ENCODE data around the gene EPAS1. TPM values are rescaled to one million over a fixed set of nuclear protein-coding genes. Genes with fewer than 3 reads are reported as not detected.

Gene EPAS1
- total RNA-seq, 2 experiments from 2014 or later = 4.2 to 5.4 TPM

DNA sequence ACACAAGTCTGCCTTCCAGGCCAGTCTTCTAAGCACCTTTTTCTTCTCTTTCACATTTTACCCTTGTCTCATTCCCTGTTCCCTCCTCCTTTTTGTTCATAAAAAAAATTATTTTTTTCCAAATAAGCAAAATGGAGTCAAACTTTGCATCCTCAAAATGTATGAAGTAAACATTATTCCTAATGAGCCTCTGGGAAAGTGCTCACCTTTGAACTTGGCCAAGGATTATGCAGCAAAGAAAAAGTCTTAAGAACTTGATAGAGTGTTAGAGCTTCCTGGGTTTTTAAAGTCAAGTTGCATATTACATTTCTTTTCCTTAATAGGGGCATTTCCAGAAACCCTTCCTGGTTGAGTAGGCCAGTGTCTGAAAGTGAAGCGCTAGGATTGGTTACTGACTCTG, 31.6 kb downstream of the EPAS1 start:
- ChIA-PET CTCF (interaction anchor here (1.3 kb wide), 1 partner anchor 11 kb away, joined by 3 read pairs; no protein-coding TSS in a partner anchor), POLR2A (no interaction called here)
- Histone ChIP-seq H3K27me3 (ENCODE audit: control insufficient read depth in 1 of 2, insufficient read depth in 2 of 2, low read length in 2 of 2) (no peaks in the 10 kb centered on the region), H3K4me1 (ENCODE audit: insufficient read depth, low read length) (no peaks in the 10 kb centered on the region), H3K9me3 (ENCODE audit: control insufficient read depth in 1 of 2, insufficient read depth in 1 of 2, low read length in 2 of 2) (no peaks in the 10 kb centered on the region), H3K27ac (ENCODE audit: low read depth in 1 of 2, low read length in 2 of 2) (no peak overlapping the region), H3K4me3 (ENCODE audit: low read length) (no peak overlapping the region), H3K36me3 (ENCODE audit: insufficient read depth, low read length) (no peaks in the 10 kb centered on the region)
- TF ChIP-seq, protein P1, sequence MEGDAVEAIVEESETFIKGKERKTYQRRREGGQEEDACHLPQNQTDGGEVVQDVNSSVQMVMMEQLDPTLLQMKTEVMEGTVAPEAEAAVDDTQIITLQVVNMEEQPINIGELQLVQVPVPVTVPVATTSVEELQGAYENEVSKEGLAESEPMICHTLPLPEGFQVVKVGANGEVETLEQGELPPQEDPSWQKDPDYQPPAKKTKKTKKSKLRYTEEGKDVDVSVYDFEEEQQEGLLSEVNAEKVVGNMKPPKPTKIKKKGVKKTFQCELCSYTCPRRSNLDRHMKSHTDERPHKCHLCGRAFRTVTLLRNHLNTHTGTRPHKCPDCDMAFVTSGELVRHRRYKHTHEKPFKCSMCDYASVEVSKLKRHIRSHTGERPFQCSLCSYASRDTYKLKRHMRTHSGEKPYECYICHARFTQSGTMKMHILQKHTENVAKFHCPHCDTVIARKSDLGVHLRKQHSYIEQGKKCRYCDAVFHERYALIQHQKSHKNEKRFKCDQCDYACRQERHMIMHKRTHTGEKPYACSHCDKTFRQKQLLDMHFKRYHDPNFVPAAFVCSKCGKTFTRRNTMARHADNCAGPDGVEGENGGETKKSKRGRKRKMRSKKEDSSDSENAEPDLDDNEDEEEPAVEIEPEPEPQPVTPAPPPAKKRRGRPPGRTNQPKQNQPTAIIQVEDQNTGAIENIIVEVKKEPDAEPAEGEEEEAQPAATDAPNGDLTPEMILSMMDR (IDR thresholded peaks at IDR 0.05) = no peak
- H3K36me3 Mint-ChIP-seq (ENCODE audit: low read depth) = no peaks in the 10 kb centered on the region
- no peaks in the 10 kb centered on the region for H3K9me3 Mint-ChIP-seq
- H3K4me1 Mint-ChIP-seq (ENCODE audit: low read depth) = peaks cover 9% of the 10 kb centered on the region
- no peak overlapping the region for H3K4me3 Mint-ChIP-seq
- no peak overlapping the region for H3K27ac Mint-ChIP-seq
- ATAC-seq (ENCODE audit: poor library complexity) (no peak), DNase-seq (no peak)
- no peaks in the 10 kb centered on the region for H3K27me3 Mint-ChIP-seq
- intact Hi-C loops (cut with DNase I, micrococcal nuclease) = no loop called here

DNA sequence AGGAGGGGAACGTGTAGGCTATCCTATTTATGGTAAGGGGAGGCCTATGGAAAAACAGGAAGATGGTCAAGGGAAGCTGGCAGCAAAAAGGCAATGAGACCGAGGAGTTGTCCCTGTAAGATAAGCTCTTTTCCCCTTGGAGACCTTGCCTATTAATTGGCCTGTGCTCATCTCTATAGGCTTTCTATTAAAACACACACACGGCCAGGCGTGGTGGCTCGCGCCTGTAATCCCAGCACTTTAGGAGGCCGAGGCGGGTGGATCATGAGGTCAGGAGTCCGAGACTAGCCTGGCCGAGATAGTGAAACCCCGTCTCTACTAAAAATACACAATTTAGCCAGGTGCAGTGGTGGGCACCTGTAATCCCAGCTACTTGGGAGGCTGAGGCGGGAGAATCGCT, 32.1 kb downstream of the EPAS1 start:
- CTCF ChIA-PET = no interaction called here
- no peak overlapping the region for H3K27ac Mint-ChIP-seq
- intact Hi-C loops (cut with DNase I, micrococcal nuclease) = no loop called here

DNA sequence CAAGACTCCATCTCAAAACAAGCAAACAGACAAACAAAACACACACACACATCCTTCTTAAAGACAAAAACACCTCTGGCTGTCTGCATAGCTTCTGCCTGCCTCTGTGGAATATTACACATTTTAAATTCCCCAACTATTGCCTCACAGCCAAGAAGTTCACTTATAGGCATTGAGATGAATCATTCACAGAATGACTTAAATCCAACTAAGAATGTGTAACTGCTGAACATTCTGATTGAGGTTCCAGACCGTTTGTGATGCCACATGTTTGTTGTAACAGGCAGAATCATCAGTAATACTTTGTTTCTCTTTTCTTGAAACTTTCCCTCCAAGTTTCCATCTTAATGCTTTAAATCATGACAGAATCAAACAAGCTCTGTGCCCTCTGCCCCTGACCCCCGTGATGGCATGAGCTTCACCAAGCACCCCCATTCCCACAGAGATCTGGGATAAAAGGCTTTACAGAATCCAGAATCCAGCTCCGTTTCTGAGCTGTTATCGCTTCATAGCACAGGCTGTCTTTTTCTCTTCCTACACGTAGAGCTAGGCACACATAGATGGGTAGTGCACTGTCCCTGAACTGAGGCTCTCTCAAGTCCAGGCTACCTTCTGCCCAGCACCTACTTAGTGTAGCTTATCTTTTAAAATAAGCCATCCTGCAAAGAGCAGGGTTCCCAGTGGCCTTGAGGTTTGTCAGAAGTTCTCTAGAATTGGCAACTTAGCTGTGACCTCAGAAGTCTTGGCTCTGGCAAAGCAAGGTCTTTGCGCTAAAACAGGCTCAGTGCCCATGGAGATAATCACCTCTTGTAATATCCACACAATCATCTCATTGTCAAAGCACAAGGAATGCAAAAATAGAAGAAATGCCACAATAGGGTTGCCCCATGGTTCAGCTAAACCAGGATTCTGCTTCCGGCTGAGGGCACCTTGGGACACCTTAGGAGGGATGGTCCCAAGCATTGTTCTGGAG, 32.9 kb downstream of the EPAS1 start:
- intact Hi-C loops (cut with DNase I, micrococcal nuclease) = no loop called here

More for the DNA sequence above, 32.1 kb downstream of the EPAS1 start:
- Histone ChIP-seq H3K9me3 (ENCODE audit: control insufficient read depth in 1 of 2, insufficient read depth in 1 of 2, low read length in 2 of 2) (no peaks in the 10 kb centered on the region), H3K4me3 (ENCODE audit: low read length) (no peak overlapping the region), H3K27ac (ENCODE audit: low read depth in 1 of 2, low read length in 2 of 2) (no peak overlapping the region), H3K4me1 (ENCODE audit: insufficient read depth, low read length) (no peaks in the 10 kb centered on the region), H3K36me3 (ENCODE audit: insufficient read depth, low read length) (no peaks in the 10 kb centered on the region), H3K27me3 (ENCODE audit: control insufficient read depth in 1 of 2, insufficient read depth in 2 of 2, low read length in 2 of 2) (no peaks in the 10 kb centered on the region)
- H3K27me3 Mint-ChIP-seq = no peaks in the 10 kb centered on the region
- TF ChIP-seq, protein P1 (IDR thresholded peaks at IDR 0.05) = no peak
- POLR2A ChIA-PET = no interaction called here
- DNase-seq (no peak), ATAC-seq (ENCODE audit: poor library complexity) (no peak)
- H3K9me3 Mint-ChIP-seq = no peaks in the 10 kb centered on the region
- no peaks in the 10 kb centered on the region for H3K36me3 Mint-ChIP-seq (ENCODE audit: low read depth)
- H3K4me3 Mint-ChIP-seq = no peak overlapping the region
- peaks cover 13% of the 10 kb centered on the region for H3K4me1 Mint-ChIP-seq (ENCODE audit: low read depth)

More for the DNA sequence above, 32.9 kb downstream of the EPAS1 start:
- Histone ChIP-seq H3K36me3 (ENCODE audit: insufficient read depth, low read length) (no peaks in the 10 kb centered on the region), H3K4me1 (ENCODE audit: insufficient read depth, low read length) (no peaks in the 10 kb centered on the region), H3K4me3 (ENCODE audit: low read length) (no peak overlapping the region), H3K9me3 (ENCODE audit: control insufficient read depth in 1 of 2, insufficient read depth in 1 of 2, low read length in 2 of 2) (no peaks in the 10 kb centered on the region), H3K27ac (ENCODE audit: low read depth in 1 of 2, low read length in 2 of 2) (no peak overlapping the region), H3K27me3 (ENCODE audit: control insufficient read depth in 1 of 2, insufficient read depth in 2 of 2, low read length in 2 of 2) (no peaks in the 10 kb centered on the region)
- Mint-ChIP-seq H3K9me3 (no peaks in the 10 kb centered on the region), H3K4me3 (no peak overlapping the region), H3K36me3 (ENCODE audit: low read depth) (no peaks in the 10 kb centered on the region), H3K4me1 (ENCODE audit: low read depth) (peaks cover 20% of the 10 kb centered on the region), H3K27me3 (no peaks in the 10 kb centered on the region), H3K27ac (no peak overlapping the region)
- POLR2A ChIA-PET = no interaction called here
- TF ChIP-seq, protein P1 (IDR thresholded peaks at IDR 0.05) = no peak
- ATAC-seq (ENCODE audit: poor library complexity) (no peak), DNase-seq (no peak)
- CTCF ChIA-PET = no interaction called here

All from CD4-positive, alpha-beta T cell (primary cell).